Keratinocyte (primary cell): ENCODE data around the gene AP3B1. TPM values are rescaled to one million over a fixed set of nuclear protein-coding genes. Genes with fewer than 3 reads are reported as not detected.

ENCODE experiments used
- DNase-seq: peaks from one replicate; pipeline ENCODE4 v3.0.0-alpha.2; 2011; ENCODE audit warnings: low read depth, missing footprints, low spot score
- FAIRE-seq: peaks from 2 replicates; lab custom pipeline; 2011; peaks lifted over from hg19 to GRCh38; lab: Jason Lieb, UNC
- H2AFZ ChIP-seq: 2 replicates; pipeline ENCODE4 v1.6.0; 2012; ENCODE audit warnings: low read length, control low read depth, inconsistent platforms; ENCODE audit not compliant: control insufficient read depth
- H3K27ac ChIP-seq: 2 replicates; pipeline ENCODE4 v1.5.1; 2011; ENCODE audit warnings: low read length; ENCODE audit not compliant: control insufficient read depth, insufficient read depth
- H3K27me3 ChIP-seq: 3 replicates; pipeline ENCODE4 v1.6.0; 2011; ENCODE audit warnings: low read length; ENCODE audit not compliant: control insufficient read depth, insufficient read depth; ENCODE audit errors: extremely low read depth
- H3K36me3 ChIP-seq, 2 experiments: 2 replicates in 1 of 2; 3 replicates in 1 of 2; pipeline ENCODE4 v1.5.1; 2011; ENCODE audit warnings: low read length in 2 of 2, mild to moderate bottlenecking in 1 of 2; ENCODE audit not compliant: control insufficient read depth in 2 of 2, insufficient read depth in 2 of 2; ENCODE audit errors: extremely low read depth in 1 of 2
- H3K4me1 ChIP-seq: 3 replicates; pipeline ENCODE4 v1.5.1; 2011; ENCODE audit warnings: low read length; ENCODE audit not compliant: control insufficient read depth, insufficient read depth; ENCODE audit errors: extremely low read depth
- H3K4me2 ChIP-seq: 3 replicates; pipeline ENCODE4 v1.6.0; 2011; ENCODE audit warnings: low read depth, low read length; ENCODE audit not compliant: control insufficient read depth, insufficient read depth; ENCODE audit errors: extremely low read depth
- H3K4me3 ChIP-seq, 3 experiments: fragments of 200-600 bp in 1 of 3; sonication (generic) in 1 of 3; 2 replicates in 2 of 3; 3 replicates in 1 of 3; pipeline ENCODE4 v1.5.1; 2011 to 2016; ENCODE audit warnings: low read length in 3 of 3, mild to moderate bottlenecking in 3 of 3, control low read depth in 2 of 3, inconsistent platforms in 1 of 3, low read depth in 1 of 3, mixed read lengths in 1 of 3, mixed run types in 1 of 3, moderate library complexity in 1 of 3; ENCODE audit not compliant: control insufficient read depth in 2 of 3, insufficient read depth in 2 of 3; ENCODE audit errors: extremely low read depth in 1 of 3
- H3K79me2 ChIP-seq: 2 replicates; pipeline ENCODE4 v1.6.0; 2012; ENCODE audit warnings: low read length; ENCODE audit not compliant: control insufficient read depth, insufficient read depth
- H3K9ac ChIP-seq: 3 replicates; pipeline ENCODE4 v1.6.0; 2011; ENCODE audit warnings: low read length; ENCODE audit not compliant: control insufficient read depth, insufficient read depth; ENCODE audit errors: extremely low read depth
- H3K9me1 ChIP-seq: 3 replicates; pipeline ENCODE4 v1.6.0; 2011; ENCODE audit warnings: low read length; ENCODE audit not compliant: control insufficient read depth, insufficient read depth; ENCODE audit errors: extremely low read depth
- H3K9me3 ChIP-seq: 2 replicates; pipeline ENCODE4 v1.5.1; 2012; ENCODE audit warnings: low read depth, low read length; ENCODE audit not compliant: control insufficient read depth
- H4K20me1 ChIP-seq: 3 replicates; pipeline ENCODE4 v1.6.0; 2011; ENCODE audit warnings: low read length; ENCODE audit not compliant: control insufficient read depth, insufficient read depth; ENCODE audit errors: extremely low read depth
- CTCF ChIP-seq, 3 experiments: IDR thresholded peaks in 1 of 3; conservative IDR thresholded peaks in 1 of 3; optimal IDR thresholded peaks in 1 of 3; 2 replicates in 2 of 3; 3 replicates in 1 of 3; pipeline versions ENCODE3 to v1.5.1; 2011; ENCODE audit warnings: low read length in 3 of 3, mild to moderate bottlenecking in 3 of 3, moderate library complexity in 2 of 3, control low read depth in 1 of 3, inconsistent platforms in 1 of 3; ENCODE audit not compliant: insufficient read depth in 2 of 3; ENCODE audit errors: extremely low read depth in 1 of 3
- EZH2 ChIP-seq: IDR thresholded peaks from one replicate; pipeline ENCODE4 v1.6.1; 2012; ENCODE audit warnings: inconsistent platforms, mild to moderate bottlenecking, low read length, moderate library complexity
- dilution Hi-C: fragments of 300-500 bp; cut with MboI; formaldehyde crosslinking; loops from one replicate; pipeline ENCODE4 v1.7.0; 2020; ENCODE audit warnings: low sequenced_read_pairs; ENCODE audit not compliant: extremely low pct_ligation_motif_present
- polyA plus RNA-seq, 5 experiments: library from polyadenylated mRNA; depleted of rRNA in 3 of 5; stranded (reverse) in 3 of 5; stranded (forward) in 1 of 5; unstranded in 1 of 5; fragments of >200 nt; gene quantifications; 1 replicate in 1 of 5; 2 replicates in 3 of 5; 3 replicates in 1 of 5; pipeline versions ENCODE4 v1.2.1 to v1.2.3, GENCODE V29; 2011 to 2012; ENCODE audit warnings: missing spikeins in 2 of 5, low read depth in 1 of 5, low replicate concordance in 1 of 5

The AP3B1 gene
- polyA plus RNA-seq, 1 donor (not counting 4 experiments of a cell fraction or from before 2014, with no cell fraction given): 65.1 TPM

GRCh38 chr5:77996943-77997342 is 297.6 kb downstream of the AP3B1 start:
- Histone ChIP-seq H3K36me3 (peaks cover 0 to 4% of the 10 kb centered on the region in 2 experiments), H4K20me1 (no peaks in the 10 kb centered on the region), H3K79me2 (no peaks in the 10 kb centered on the region), H3K9ac (no peak overlapping the region), H3K27me3 (no peaks in the 10 kb centered on the region), H3K4me2 (no peak overlapping the region), H3K4me1 (no peaks in the 10 kb centered on the region), H3K27ac (no peak overlapping the region), H3K9me3 (no peaks in the 10 kb centered on the region), H2AFZ (no peak overlapping the region), H3K4me3 (no peak overlapping the region), H3K9me1 (no peaks in the 10 kb centered on the region)
- dilution Hi-C loops: no loop called here
- TF ChIP-seq CTCF (optimal IDR thresholded peaks at IDR 0.05 in 1 of 3, IDR thresholded peaks at IDR 0.05 in 1 of 3, conservative IDR thresholded peaks at IDR 0.05 in 1 of 3; ENCODE audit: extremely low read depth in 1 of 3, insufficient read depth in 2 of 3, low read length in 3 of 3) (no peak), EZH2 (no peak)
- DNase-seq (no peak), FAIRE-seq (no peak)

- Histone ChIP-seq H3K4me3 (no peak overlapping the region), H4K20me1 (no peaks in the 10 kb centered on the region), H3K4me1 (no peaks in the 10 kb centered on the region), H3K9me1 (no peaks in the 10 kb centered on the region), H3K9ac (no peak overlapping the region), H3K79me2 (no peaks in the 10 kb centered on the region), H3K9me3 (no peaks in the 10 kb centered on the region), H3K4me2 (no peak overlapping the region), H3K36me3 (peaks cover 0 to 2% of the 10 kb centered on the region in 2 experiments), H3K27me3 (no peaks in the 10 kb centered on the region), H2AFZ (no peak overlapping the region), H3K27ac (no peak overlapping the region)
- no peak for TF ChIP-seq CTCF (optimal IDR thresholded peaks at IDR 0.05 in 1 of 3, IDR thresholded peaks at IDR 0.05 in 1 of 3, conservative IDR thresholded peaks at IDR 0.05 in 1 of 3; ENCODE audit: extremely low read depth in 1 of 3, insufficient read depth in 2 of 3, low read length in 3 of 3)
- no peak for TF ChIP-seq EZH2
- DNase-seq (no peak), FAIRE-seq (no peak)
- dilution Hi-C loops: no loop called here
Observed at GRCh38 chr5:77995793-77996409, 298.6 kb downstream of the AP3B1 start.
